ENCODE data around the gene EPYC. TPM values are rescaled to one million over a fixed set of nuclear protein-coding genes. Genes with fewer than 3 reads are reported as not detected.
A peak's percentile ranks its signal among the peaks of the same experiment; 100 is the strongest.

The EPYC gene
- total and polyA plus RNA-seq, 2 of the 13 experiments (the other 11 are each of a cell fraction or from before 2014, with no cell fraction given), result not detected

DNA sequence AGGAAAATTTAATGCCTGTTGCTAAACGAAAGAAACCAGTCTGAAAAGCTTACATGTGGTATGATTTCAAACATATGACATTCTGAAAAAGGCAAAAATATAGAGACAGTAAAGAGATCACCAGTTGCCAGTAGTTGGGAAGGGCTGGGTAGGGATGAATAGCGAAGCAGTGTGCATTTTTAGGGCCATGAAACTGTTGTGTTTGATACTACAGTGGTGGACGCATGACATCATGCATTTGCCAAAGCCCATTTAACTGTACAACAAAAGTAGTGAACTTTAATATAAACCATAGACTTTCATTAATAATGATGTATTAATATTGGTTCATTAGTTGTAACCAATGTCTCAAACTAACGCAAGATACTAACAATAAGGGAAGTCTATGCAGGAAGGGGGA is 14.7 kb upstream of the EPYC start:
- no peak overlapping the region for H3K27ac ChIP-seq (ENCODE audit: extremely low read length, insufficient read depth, low read length)
- FAIRE-seq (no peak), DNase-seq (ENCODE audit: low spot score) (no peak), ATAC-seq (no peak)
- no TSS peak for BruUV-seq (replicated peaks)
- H3K4me3 ChIP-seq (replicated peaks in 1 of 3; ENCODE audit: insufficient read depth in 1 of 3, low read depth in 2 of 3, low read length in 3 of 3), result no peak overlapping the region
- ChIA-PET CTCF (ENCODE audit: low intra/inter-chr PET ratio, low total read pairs) (no interaction called here), POLR2A (no interaction called here)
- intact Hi-C loops (cut with micrococcal nuclease; ENCODE audit: unreplicated experiment) (no loop called here), in situ Hi-C loops (cut with HindIII; ENCODE audit: extremely low pct_ligation_motif_present, low pct_unique_long_range_greater_than_20kb) (no loop called here)
- WGBS (ENCODE audit: low lambda C conversion rate), result 15% methylated on average over 4 of the region's 4 CpGs
- no peaks in the 10 kb centered on the region for H4K20me1 ChIP-seq (ENCODE audit: insufficient read depth, low read length)
- no peaks in the 10 kb centered on the region for H3K36me3 ChIP-seq (replicated peaks in 1 of 2; ENCODE audit: control insufficient read depth in 1 of 2, insufficient read depth in 2 of 2, low read length in 2 of 2)
- H3K9me3 ChIP-seq (ENCODE audit: low read length), result no peaks in the 10 kb centered on the region
- no peaks in the 10 kb centered on the region for H3K27me3 ChIP-seq (ENCODE audit: control insufficient read depth in 1 of 2, insufficient read depth in 2 of 2, low read length in 2 of 2)
- TF ChIP-seq ATF7 (IDR thresholded peaks at IDR 0.05) (peak; percentile 57; the same call in 1 of the 2 replicates), ATF7 (CRISPR knock-in tag; IDR thresholded peaks at IDR 0.05) (no peak), NFKB2 (CRISPR knock-in tag; IDR thresholded peaks at IDR 0.05; ENCODE audit: borderline replicate concordance) (no peak), PAXIP1 (CRISPR knock-in tag; conservative IDR thresholded peaks at IDR 0.05) (no peak), ZNF207 (IDR thresholded peaks at IDR 0.05; ENCODE audit: borderline replicate concordance) (no peak), ISL2 (CRISPR knock-in tag; IDR thresholded peaks at IDR 0.05) (no peak), GATAD1 (CRISPR knock-in tag; IDR thresholded peaks at IDR 0.05) (no peak)
- TF ChIP-seq, protein P1, sequence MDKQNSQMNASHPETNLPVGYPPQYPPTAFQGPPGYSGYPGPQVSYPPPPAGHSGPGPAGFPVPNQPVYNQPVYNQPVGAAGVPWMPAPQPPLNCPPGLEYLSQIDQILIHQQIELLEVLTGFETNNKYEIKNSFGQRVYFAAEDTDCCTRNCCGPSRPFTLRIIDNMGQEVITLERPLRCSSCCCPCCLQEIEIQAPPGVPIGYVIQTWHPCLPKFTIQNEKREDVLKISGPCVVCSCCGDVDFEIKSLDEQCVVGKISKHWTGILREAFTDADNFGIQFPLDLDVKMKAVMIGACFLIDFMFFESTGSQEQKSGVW (CRISPR knock-in tag; IDR thresholded peaks at IDR 0.05; ENCODE audit: borderline replicate concordance), result no peak
- no peak overlapping the region for H3K9ac ChIP-seq (ENCODE audit: insufficient read depth, low read depth, low read length)
- H3K79me2 ChIP-seq (ENCODE audit: insufficient read depth, low read length), result no peaks in the 10 kb centered on the region
- H3K4me2 ChIP-seq (ENCODE audit: low read depth, low read length), result no peak overlapping the region
- no peaks in the 10 kb centered on the region for H3K4me1 ChIP-seq (ENCODE audit: insufficient read depth, low read length)
- no peak overlapping the region for H2AFZ ChIP-seq (ENCODE audit: low read length)
